ENCODE data around the gene SLC30A7.

The SLC30A7 gene

GRCh38 chr1:100982793-100983192, 86.9 kb downstream of the SLC30A7 start:
- DNase-seq (ENCODE audit: low spot score): no peak

DNA sequence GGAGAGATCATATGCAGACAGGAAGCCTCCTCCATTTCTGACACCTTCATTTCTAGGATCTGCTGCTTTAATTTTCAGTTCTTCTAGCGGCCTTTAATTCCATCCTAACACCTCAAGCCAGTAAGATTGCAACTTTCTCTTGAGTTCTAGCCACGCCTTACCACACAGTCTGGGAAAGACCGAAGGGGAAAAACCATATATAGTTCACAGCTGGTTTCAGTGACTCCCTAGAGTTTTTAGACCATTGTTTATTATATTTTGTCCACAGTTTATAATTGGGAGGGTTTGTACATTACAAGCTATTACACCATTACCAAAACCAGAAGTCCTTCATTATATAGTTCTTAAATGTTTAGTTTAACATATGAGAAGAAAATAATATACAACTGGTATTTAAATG, 92.2 kb downstream of the SLC30A7 start:
- no peak for DNase-seq (ENCODE audit: low spot score)

DNA sequence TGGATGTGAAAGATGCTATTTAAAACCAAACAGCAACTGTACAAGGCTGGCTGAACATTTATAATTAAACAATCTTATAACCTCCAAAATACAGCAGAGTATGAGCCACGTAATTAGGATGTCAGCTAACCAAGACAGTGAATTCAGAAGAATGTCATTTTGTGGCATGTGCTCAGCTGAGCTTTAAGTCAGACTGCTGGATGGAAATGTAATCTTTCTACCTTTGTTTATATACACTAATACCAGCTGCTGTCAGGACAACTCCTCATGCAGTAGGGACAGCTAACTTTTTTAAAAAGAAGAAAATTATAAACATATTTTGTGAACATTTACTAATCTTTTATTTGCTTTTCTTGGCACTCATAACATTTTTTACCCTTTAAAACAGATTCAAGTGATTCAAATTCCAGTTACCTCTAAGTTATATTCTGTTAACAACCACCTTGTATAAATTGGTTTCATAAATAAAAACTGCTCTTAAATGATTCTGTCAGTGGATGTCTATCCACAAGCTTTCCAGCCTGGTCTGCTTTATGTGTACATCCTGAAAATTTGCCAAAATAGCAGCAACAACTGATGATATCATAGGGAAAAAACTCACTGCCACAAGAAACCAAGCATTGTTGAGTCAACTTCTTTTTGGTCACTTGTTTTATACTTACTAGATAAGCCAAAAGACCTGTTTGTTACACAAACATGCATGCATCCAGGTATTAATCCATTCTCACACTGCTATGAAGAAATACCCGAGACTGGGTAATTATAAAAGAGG, 93.6 kb downstream of the SLC30A7 start:
- peak; percentile 52 for DNase-seq (ENCODE audit: low spot score)

- no peak for DNase-seq (ENCODE audit: low spot score)
Observed at GRCh38 chr1:100995198-100995988, 99.5 kb downstream of the SLC30A7 start.

- DNase-seq (ENCODE audit: low spot score): no peak
Observed at GRCh38 chr1:100998426-100998825, 102.5 kb downstream of the SLC30A7 start.

DNA sequence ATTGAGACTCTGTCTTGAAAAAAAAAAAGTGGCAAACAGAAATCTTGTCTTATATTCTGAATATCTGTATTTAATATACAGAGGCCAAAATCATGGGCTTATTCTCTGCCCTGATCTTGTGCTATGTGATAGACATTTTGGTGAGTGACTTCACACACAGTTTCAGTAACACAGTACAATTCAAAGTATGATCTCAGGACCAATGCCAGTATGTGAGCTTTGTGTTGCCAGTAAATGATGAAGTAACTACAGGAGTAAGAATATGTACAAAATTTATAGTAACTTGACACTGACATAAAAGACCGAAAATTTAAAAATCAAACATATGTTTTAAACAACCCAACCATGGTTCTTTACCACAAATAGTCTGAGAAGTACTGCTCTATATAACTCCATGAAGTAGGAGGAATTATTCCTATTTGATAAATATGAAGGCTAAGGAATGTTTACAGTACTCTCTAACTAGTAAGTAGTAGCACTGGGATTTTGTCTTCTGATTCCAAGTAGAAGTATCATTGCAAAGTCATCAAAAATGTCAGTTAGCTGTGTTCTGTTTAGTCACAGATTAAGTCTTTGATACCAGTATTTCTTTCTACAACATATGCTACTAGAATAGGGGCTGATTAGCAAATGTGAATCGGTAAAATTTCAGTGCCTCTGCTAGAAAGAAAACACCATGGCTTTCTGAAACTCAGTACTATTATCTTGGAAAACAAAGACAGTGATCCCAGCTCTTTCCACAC, 104.4 kb downstream of the SLC30A7 start:
- DNase-seq (ENCODE audit: low spot score): no peak

- DNase-seq (ENCODE audit: low spot score): no peak
Observed at GRCh38 chr1:101002551-101002950, 106.7 kb downstream of the SLC30A7 start.

- no peak for DNase-seq (ENCODE audit: low spot score)
Observed at GRCh38 chr1:101003012-101003650, 107.2 kb downstream of the SLC30A7 start.

DNA sequence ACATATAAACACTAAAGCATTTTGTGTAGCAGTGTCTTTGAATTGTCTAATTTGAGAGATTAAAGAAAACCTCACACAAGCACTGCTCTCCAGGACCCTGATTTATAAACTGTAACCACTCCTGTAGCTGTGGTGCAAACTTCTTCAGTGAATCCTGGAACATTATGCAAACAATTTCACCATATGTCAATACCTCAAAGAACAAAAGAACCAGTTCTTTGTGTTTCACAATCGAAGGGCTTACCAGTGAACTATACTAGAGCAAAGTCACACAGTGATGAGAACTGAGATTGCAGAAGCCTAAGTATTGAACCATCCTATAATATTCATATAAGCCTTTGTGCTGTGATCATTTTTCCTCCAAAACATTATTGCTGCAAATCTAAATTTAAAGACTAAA, 108.2 kb downstream of the SLC30A7 start:
- no peak for DNase-seq (ENCODE audit: low spot score)

DNA sequence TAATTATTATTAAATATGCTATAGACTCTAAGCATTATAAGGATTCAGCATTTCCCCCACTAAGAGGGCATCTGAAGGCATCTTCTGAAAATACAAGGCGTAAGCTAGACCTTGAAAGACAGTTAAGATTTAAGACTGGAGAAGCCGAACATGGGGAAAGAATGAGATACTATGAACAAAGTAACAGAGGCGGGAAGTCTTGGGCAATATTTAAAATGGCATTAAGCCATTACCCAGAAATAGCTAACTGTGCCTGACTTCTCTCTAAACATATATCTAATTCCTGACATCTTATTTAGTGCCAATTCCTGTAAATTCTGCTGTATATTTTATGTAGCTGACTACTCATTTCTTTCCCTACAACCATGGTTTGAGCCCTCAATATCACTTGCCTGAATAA, 108.8 kb downstream of the SLC30A7 start:
- DNase-seq (ENCODE audit: low spot score): no peak

GRCh38 chr1:101005183-101005582, 109.3 kb downstream of the SLC30A7 start:
- DNase-seq (ENCODE audit: low spot score): no peak

- DNase-seq (ENCODE audit: low spot score): no peak
Observed at GRCh38 chr1:101005871-101006270, 110.0 kb downstream of the SLC30A7 start.

- DNase-seq (ENCODE audit: low spot score): no peak
Observed at GRCh38 chr1:101006553-101006952, 110.7 kb downstream of the SLC30A7 start.

GRCh38 chr1:101008229-101008834, 112.4 kb downstream of the SLC30A7 start:
- DNase-seq (ENCODE audit: low spot score): no peak

DNA sequence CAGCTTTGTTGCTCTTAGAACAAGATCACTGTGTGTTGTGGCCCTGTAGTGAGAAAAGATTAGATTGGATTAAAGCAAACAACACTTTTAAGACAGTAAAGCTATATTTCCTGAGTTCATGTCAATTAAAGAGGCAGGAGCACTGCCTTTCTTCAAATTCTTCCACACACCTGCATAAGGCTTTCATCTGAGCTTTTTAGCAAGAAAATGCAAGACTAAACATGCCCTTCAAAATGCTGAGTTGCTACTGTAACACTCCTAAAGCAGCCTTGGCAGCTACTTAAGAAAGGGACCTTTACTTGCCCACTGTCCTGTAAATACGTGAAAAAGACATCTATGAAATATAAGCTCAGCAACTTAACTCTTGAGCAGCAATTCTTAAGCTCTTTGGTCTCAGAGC, 117.9 kb downstream of the SLC30A7 start:
- DNase-seq (ENCODE audit: low spot score): no peak

GRCh38 chr1:101017448-101017847, 121.6 kb downstream of the SLC30A7 start:
- DNase-seq (ENCODE audit: low spot score): no peak

DNA sequence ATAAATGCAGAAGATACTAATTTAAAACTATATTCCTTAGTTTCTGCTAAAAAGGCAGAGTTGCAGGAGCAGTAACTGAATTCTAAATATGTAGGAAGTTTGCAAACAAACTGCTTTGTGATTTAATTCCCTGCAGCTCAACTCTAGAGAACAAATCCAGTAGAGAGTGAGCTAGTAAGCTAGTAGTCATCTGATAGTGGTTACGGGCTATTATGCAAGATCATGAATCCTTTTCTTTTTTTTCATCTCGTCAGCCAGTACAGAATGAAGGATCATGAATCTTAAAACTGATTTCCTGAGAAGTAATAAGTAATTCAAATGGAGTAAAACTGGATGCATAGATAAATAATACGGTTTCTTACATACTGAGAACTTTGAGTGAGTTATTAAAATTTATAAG, 126.4 kb downstream of the SLC30A7 start:
- peak; percentile 52 for DNase-seq (ENCODE audit: low spot score)

DNA sequence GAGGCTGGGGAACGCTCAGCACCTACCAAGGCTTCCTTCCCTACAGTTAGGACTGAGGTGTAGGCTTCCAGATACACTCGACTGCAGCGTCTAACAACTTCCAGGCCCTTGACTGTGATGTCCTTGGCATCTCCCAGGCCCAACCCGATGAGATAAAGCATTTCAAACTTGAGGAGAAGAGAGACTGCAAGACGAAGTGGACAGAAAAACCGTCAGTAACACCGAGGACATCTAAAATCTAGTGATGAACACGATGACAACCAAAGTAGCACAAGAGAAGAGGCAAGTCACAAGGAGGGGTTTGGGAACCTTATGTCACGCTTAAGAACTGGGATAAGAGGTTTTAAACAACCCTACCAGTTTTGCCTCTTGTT, 129.4 kb downstream of the SLC30A7 start:
- peak; percentile 49 for DNase-seq (ENCODE audit: low spot score)

GRCh38 chr1:101025657-101026429, 130.0 kb downstream of the SLC30A7 start, which contains the start of gene DPH5:
Gene DPH5, minus strand, starts transcription at chr1:101025784. Its CDS starts 341 bp downstream, at chr1:101025443.
- peak; percentile 91 for DNase-seq (ENCODE audit: low spot score)

DNA sequence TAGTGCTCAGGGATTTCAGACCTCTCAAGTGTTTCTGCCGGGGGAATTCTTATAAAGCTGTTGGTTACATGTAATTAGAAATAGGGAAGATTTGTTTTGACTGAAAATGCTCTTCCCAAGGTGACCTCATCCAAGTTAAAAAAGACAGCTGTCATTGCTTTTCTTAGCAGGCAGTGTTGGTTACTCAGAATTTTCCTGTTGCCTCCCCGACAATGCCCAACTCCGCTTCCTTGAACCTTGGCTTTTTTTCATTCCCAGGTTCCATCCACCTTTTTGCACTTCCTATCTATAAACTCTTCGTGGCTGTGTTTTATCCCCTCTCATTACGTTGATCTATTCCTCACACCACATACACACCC, 130.5 kb downstream of the SLC30A7 start:
- DNase-seq (ENCODE audit: low spot score): no peak

GRCh38 chr1:101027194-101027772, 131.4 kb downstream of the SLC30A7 start:
- DNase-seq (ENCODE audit: low spot score): no peak
